Adipose tissue (tissue), 3 donors: Measurements from ENCODE around the gene DOCK3. TPM values are rescaled to one million over a fixed set of nuclear protein-coding genes. Genes with fewer than 3 reads are reported as not detected.
"Not testable (repeated sequence)": the region's sequence is repeated elsewhere in the genome, so short reads cannot be mapped to it uniquely, and the experiment has no call there.

Experiments used
- H3K27ac ChIP-seq: one replicate; pipeline ENCODE4 v1.5.1; 2013; ENCODE audit warnings: low read depth, low read length
- WGBS, 3 donors: extraction: QIAGEN DNeasy Blood & Tissue Kit; methylation state at CpG; one replicate each; pipeline ENCODE4 v1.1.7; 2013; 5-methylcytosine and 5-hydroxymethylcytosine counted together
- polyA plus RNA-seq, 3 donors: library from polyadenylated mRNA; stranded (reverse); fragments of 200-250 nt; gene quantifications; one replicate each; pipeline ENCODE4 v1.2.3, GENCODE V29; 2013
- donor health status: healthy with polysubstance abuse.
- donor health status: Bipolar disorder and iron deficiency.
- donor health status: healthy.

DOCK3 gene
- polyA plus RNA-seq, 3 donors: 0.09 to 0.14 (median 0.11) TPM

- 68 to 76% (median 76%) methylated on average over 2 of the region's 2 CpGs for WGBS, 3 donors
- no peak overlapping the region for H3K27ac ChIP-seq
Measured at GRCh38 chr3:51295625-51296024, 620.9 kb downstream of the DOCK3 start.

GRCh38 chr3:51297333-51297732 lies 622.6 kb downstream of the DOCK3 start:
- no peak overlapping the region for H3K27ac ChIP-seq

- 55 to 61% (median 57%) methylated on average over 4 of the region's 4 CpGs for WGBS, 3 donors
- no peak overlapping the region for H3K27ac ChIP-seq
Measured at GRCh38 chr3:51304230-51304629, 629.5 kb downstream of the DOCK3 start.

- H3K27ac ChIP-seq: no peak overlapping the region
- WGBS, 3 donors: 90 to 100% (median 96%) methylated on average over 1 of the region's 1 CpG
Measured at GRCh38 chr3:51306093-51306492, 631.4 kb downstream of the DOCK3 start.

- WGBS, 3 donors: 56 to 79% (median 67%) methylated on average over 2 of the region's 2 CpGs
- no peak overlapping the region for H3K27ac ChIP-seq
Measured at GRCh38 chr3:51307458-51307857, 632.7 kb downstream of the DOCK3 start.

- not testable (repeated sequence) for H3K27ac ChIP-seq
- 67% methylated on average over 1 of the region's 5 CpGs; no CpG with 5 or more reads in 2 of the 3 donors for WGBS, 3 donors
Measured at GRCh38 chr3:51307945-51308607, 633.3 kb downstream of the DOCK3 start.

GRCh38 chr3:51311055-51311454 lies 636.3 kb downstream of the DOCK3 start:
- no peak overlapping the region for H3K27ac ChIP-seq
- whole genome bisulfite sequencing, 3 donors: 38 to 53% (median 43%) methylated on average over 1 of the region's 1 CpG

GRCh38 chr3:51328206-51328605 lies 653.5 kb downstream of the DOCK3 start:
- H3K27ac ChIP-seq: no peak overlapping the region
- WGBS, 3 donors: 84 to 89% (median 87%) methylated on average over 2 of the region's 2 CpGs

GRCh38 chr3:51330046-51330445 lies 655.3 kb downstream of the DOCK3 start:
- WGBS, 3 donors: 70 to 74% (median 71%) methylated on average over 2 of the region's 2 CpGs

GRCh38 chr3:51332156-51332555 lies 657.4 kb downstream of the DOCK3 start:
- WGBS, 3 donors: 90 to 100% (median 95%) methylated on average over 1 of the region's 1 CpG
- no peak overlapping the region for H3K27ac ChIP-seq

More at GRCh38 chr3:51330046-51330445, 655.3 kb downstream of the DOCK3 start:
- H3K27ac ChIP-seq: no peak overlapping the region

- WGBS, 3 donors: 94 to 97% (median 95%) methylated on average over 6 of the region's 6 CpGs
- H3K27ac ChIP-seq: no peak overlapping the region
Measured at GRCh38 chr3:51333021-51333420, 658.3 kb downstream of the DOCK3 start.

GRCh38 chr3:51336261-51336660 lies 661.5 kb downstream of the DOCK3 start:
- no peak overlapping the region for H3K27ac ChIP-seq
- 64 to 84% (median 78%) methylated on average over 1 of the region's 1 CpG for WGBS, 3 donors

GRCh38 chr3:51337666-51338065 lies 662.9 kb downstream of the DOCK3 start:
- no peak overlapping the region for H3K27ac ChIP-seq
- 67 to 82% (median 71%) methylated on average over 1 of the region's 1 CpG for WGBS, 3 donors

- 75 to 87% (median 83%) methylated on average over 3 of the region's 3 CpGs for WGBS, 3 donors
- H3K27ac ChIP-seq: no peak overlapping the region
Measured at GRCh38 chr3:51338632-51339031, 663.9 kb downstream of the DOCK3 start.

GRCh38 chr3:51340013-51340829 lies 665.5 kb downstream of the DOCK3 start:
- WGBS, 3 donors: 49 to 72% (median 56%) methylated on average over 4 of the region's 4 CpGs
- H3K27ac ChIP-seq: no peak overlapping the region

GRCh38 chr3:51340989-51341636 lies 666.4 kb downstream of the DOCK3 start:
- 84 to 88% (median 88%) methylated on average over 8 of the region's 8 CpGs for WGBS, 3 donors
- H3K27ac ChIP-seq: no peak overlapping the region

- 72 to 80% (median 76%) methylated on average over 7 of the region's 7 CpGs for WGBS, 3 donors
Measured at GRCh38 chr3:51343918-51344687, 669.4 kb downstream of the DOCK3 start.

GRCh38 chr3:51350751-51351150 lies 676.0 kb downstream of the DOCK3 start:
- 83 to 100% (median 87%) methylated on average over 1 of the region's 1 CpG for WGBS, 3 donors

More at GRCh38 chr3:51343918-51344687, 669.4 kb downstream of the DOCK3 start:
- H3K27ac ChIP-seq: no peak overlapping the region

More at GRCh38 chr3:51350751-51351150, 676.0 kb downstream of the DOCK3 start:
- H3K27ac ChIP-seq: no peak overlapping the region
